ENCODE results near the gene MGA.

MGA gene

DNA sequence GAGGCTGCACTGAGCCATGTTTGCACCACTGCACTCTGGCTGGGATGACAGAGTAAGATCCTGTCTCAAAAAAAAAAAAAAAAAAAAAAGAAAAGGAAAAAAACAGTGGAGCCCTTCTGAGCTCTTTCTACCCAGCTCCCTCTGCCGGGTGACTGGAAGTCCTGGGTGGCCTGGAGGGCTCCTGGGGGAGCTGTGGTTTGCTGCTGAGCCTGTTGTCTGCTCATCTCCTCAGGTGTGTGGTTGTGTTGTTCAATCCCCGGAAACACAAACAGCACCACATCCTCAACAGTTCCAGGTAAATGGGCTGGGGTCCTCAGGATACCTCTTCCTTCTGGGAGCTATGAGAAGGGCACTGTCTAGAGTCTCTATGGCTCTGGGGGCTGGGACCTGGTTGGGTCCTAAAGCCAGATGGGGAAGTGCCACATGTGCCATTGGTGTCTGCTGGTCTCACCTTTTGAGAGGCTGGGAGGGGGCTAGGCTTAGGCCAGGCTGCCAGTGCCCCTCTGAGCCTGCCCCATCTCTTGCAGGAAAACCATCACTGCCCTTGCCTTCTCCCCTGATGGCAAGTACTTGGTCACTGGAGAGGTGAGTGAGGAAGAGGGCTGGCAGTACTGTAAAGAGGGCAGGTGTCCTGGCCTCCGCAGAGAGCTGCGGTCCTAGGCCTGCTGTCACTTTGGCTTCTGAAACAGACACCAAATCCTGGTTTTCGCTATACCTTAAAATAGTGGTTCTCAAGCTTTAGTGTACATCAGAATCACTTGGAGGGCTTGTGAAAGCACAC lies 150.6 kb downstream of the MGA start:
- no peak for DNase-seq

DNA sequence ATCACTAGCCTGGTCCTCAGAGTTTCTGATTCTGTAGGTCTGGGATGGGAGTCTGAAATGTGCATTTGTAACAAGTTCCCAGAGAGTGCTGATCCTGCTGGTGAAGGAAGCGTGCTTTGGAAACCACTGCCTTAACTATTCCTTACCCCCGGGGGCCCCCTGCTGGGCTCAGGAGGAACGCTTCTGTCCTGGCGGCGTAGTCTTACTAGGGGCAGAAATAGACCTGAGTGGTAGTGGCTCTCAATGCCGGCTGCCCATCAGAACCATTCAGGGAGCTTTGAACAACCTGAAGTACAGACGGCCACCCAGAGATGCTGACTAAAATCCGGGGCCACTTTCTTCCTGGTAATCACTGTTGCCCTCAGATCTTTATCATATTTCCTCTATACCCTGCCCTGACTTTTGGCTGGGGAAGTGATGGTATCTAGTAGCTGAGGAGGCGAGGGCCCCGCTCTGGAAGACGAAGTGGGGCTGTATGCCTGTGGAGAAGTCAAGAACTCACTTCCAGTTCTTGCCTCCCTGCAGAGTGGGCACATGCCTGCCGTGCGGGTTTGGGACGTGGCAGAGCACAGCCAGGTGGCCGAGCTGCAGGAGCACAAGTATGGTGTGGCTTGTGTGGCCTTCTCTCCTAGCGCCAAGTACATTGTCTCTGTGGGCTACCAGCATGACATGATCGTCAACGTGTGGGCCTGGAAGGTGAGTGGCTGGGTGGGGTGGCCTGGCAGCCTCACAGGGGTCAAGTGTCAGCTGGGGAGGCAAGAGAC lies 151.4 kb downstream of the MGA start:
- peak; percentile 36 for DNase-seq

- no peak for DNase-seq
Observed at GRCh38 chr15:41812820-41813375, 152.7 kb downstream of the MGA start.

DNA sequence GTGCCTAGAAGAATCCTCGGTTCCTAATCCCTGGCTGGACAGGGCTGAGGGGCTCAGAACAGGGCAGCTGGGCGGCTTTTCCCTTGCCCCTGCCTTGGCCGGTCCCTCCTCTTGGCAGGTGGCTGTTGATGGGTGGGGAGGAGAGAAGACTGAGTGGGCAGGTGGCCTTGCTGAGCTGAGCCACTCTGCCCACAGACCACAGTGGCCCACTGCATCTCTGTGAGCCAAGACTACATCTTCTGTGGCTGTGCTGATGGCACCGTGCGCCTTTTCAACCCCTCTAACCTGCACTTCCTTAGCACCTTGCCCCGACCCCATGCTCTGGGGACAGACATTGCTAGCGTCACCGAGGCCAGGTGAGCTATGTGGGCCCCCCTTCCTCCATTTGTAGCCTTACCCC lies 153.2 kb downstream of the MGA start:
- no peak for DNase-seq

DNA sequence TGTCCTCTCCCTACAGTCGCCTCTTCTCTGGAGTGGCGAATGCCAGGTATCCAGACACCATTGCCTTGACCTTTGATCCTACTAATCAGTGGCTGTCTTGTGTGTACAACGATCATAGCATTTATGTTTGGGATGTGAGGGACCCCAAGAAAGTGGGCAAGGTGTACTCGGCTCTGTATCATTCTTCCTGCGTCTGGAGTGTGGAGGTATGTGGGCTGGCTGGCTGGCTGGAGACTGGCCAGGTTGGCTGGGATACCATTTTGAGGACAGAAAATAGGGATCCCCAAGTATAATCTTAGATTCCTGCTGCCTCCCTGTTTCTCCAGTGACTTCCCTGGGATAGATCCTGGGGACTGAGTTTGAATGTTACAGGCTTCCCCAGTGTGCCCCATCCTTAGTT lies 154.3 kb downstream of the MGA start:
- DNase-seq, result no peak

DNA sequence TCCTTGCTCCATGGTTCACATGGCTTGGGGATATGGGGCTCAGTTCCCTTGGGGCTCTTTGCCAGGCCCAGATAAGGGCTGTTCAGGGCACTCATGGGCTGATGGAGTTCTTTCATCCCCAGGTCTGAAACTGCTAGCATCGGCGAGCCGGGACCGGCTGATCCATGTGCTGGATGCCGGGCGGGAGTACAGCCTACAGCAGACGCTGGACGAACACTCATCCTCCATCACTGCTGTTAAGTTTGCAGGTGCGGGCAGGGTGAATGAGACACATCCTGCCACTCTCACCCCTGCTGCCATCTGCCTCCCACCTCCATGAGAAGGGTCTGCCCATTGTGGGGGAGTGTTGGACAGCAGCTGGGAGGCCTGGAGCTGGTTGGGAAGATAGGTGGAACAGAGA lies 156.6 kb downstream of the MGA start:
- DNase-seq, result no peak

- no peak for DNase-seq
Observed at GRCh38 chr15:41817327-41817726, 157.1 kb downstream of the MGA start.

DNA sequence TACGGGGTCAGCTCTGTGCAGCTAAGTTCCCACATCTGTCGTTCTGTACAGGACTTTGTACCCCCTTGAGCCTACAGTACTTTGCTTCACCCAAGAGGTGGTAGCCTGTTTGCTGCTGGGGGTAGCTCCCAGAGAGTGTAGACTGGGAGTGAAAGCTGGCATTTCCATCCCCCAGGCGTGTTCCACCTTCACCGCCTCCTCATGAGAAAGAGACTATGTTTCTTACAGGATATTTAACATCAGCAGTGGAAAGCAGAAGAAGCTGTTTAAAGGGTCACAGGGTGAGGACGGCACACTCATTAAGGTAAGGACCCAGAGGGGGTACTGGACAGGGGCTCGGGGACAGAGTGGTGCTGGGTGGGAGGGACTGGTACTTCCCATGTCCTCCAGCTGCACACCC lies 157.6 kb downstream of the MGA start:
- DNase-seq, result no peak

DNA sequence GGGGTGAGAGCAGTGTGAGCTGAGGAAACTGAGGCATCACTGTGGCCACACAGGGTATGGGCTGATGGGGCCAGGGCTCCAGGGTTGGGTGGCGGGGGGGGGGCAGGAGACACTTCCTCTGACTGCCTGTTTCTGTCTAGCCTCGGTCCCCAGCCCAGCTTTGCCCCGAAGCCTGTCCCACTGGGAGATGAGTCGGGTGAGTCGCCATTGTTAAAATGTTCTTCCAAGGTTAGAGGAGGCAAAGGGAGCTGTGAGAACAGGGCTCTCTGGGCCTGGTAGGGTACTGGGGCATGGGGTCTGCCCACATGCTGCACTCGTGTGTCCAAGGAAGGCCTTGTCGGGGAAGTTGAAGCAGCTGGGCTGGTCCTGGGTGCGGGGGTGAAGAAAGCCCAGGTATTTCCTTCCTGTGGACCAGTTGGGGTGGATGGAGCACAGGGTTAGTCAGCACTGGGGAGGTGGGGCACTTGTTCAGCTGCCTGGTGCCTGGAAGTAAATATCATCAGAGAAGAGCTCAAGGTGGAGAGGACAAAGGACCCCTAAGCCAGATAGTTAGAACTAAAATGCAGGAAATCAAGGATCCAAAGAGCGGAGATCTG lies 159.3 kb downstream of the MGA start:
- no peak for DNase-seq

DNA sequence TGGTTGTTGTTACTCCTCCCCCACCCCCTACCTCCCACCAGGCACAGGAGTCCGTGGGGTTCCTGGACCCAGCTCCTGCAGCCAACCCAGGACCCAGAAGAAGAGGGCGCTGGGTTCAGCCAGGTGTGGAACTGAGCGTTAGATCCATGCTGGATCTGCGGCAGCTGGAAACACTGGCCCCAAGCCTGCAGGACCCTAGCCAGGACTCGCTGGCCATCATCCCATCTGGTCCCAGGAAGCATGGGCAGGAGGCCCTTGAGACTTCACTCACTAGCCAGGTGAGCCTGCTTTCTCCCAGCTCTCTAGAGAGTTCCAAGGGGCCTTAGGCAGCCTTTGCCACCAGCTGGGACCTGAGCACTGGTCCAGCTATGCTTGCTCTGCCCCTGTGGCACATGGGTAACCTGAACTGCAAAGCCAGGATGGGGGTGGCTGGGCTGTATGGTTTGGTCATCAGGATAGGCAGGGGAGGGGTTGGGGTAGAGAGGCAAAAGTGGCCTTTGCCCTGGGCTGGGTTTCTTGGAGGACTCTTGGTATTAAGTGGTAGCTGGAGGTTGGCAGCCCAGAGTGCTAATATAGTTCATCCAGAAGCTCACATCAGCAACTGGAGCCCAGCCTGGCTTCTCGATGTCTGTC lies 160.7 kb downstream of the MGA start:
- DNase-seq, result no peak

GRCh38 chr15:41821831-41822230 lies 161.6 kb downstream of the MGA start:
- no peak for DNase-seq

- DNase-seq, result no peak
Observed at GRCh38 chr15:41822471-41822870, 162.3 kb downstream of the MGA start.
